ENCODE results near the gene TOP1. TPM values are rescaled to one million over a fixed set of nuclear protein-coding genes. Genes with fewer than 3 reads are reported as not detected.
A peak's percentile ranks its signal among the peaks of the same experiment; 100 is the strongest.

TOP1 gene
- total and polyA plus RNA-seq, 5 donors from 2014 or later = 9.2 to 50.0 (median 9.7) TPM

- DNase-seq (peak in 2 of 3 donors; percentile 5 to 50), ATAC-seq (ENCODE audit: low read depth in 2 of 2) (peak in 1 of 2 donors; percentile 40)
- peak overlapping the region; percentile 34 for H3K27ac ChIP-seq (ENCODE audit: insufficient read depth, low read length, poor library complexity, severe bottlenecking)
- H3K4me1 ChIP-seq (ENCODE audit: control insufficient read depth, insufficient read depth, low read length, poor library complexity, severe bottlenecking) = peaks cover 36% of the 10 kb centered on the region
- no peaks in the 10 kb centered on the region for H3K9me3 Mint-ChIP-seq
- peak overlapping the region; percentile 54 to 83 (median 59) for H3K27ac Mint-ChIP-seq
- H3K36me3 Mint-ChIP-seq = peaks cover 38% of the 10 kb centered on the region
- peak overlapping the region in 1 of 4 donors; percentile 41 for H3K4me3 Mint-ChIP-seq
- peak overlapping the region; percentile 38 for H3K4me3 ChIP-seq (ENCODE audit: low read depth, low read length)
- no peaks in the 10 kb centered on the region for H3K9me3 ChIP-seq (ENCODE audit: control insufficient read depth in 2 of 2, low read length in 2 of 2)
- H3K36me3 ChIP-seq (ENCODE audit: control insufficient read depth, insufficient read depth, low read length) = peaks cover 49% of the 10 kb centered on the region
- no peaks in the 10 kb centered on the region for H3K27me3 Mint-ChIP-seq
- peaks cover 54 to 61% (median 59%) of the 10 kb centered on the region in 4 donors for H3K4me1 Mint-ChIP-seq
- no peaks in the 10 kb centered on the region for H3K27me3 ChIP-seq (ENCODE audit: control insufficient read depth, insufficient read depth, low read length)
These were observed 49.7 kb downstream of the TOP1 start for GRCh38 chr20:41078329-41078728.

- peaks cover 50% of the 10 kb centered on the region for H3K36me3 ChIP-seq (ENCODE audit: control insufficient read depth, insufficient read depth, low read length)
- no peak overlapping the region for H3K4me3 ChIP-seq (ENCODE audit: low read depth, low read length)
- Mint-ChIP-seq H3K36me3 (peaks cover 46% of the 10 kb centered on the region), H3K4me3 (peak overlapping the region in 1 of 4 donors; percentile 2), H3K27ac (peak overlapping the region; percentile 21 to 83 (median 59)), H3K27me3 (no peaks in the 10 kb centered on the region), H3K9me3 (no peaks in the 10 kb centered on the region), H3K4me1 (peaks cover 47 to 55% (median 52%) of the 10 kb centered on the region in 4 donors)
- no peaks in the 10 kb centered on the region for H3K27me3 ChIP-seq (ENCODE audit: control insufficient read depth, insufficient read depth, low read length)
- no peaks in the 10 kb centered on the region for H3K9me3 ChIP-seq (ENCODE audit: control insufficient read depth in 2 of 2, low read length in 2 of 2)
- H3K27ac ChIP-seq (ENCODE audit: insufficient read depth, low read length, poor library complexity, severe bottlenecking) = peak overlapping the region; percentile 34
- peaks cover 36% of the 10 kb centered on the region for H3K4me1 ChIP-seq (ENCODE audit: control insufficient read depth, insufficient read depth, low read length, poor library complexity, severe bottlenecking)
- DNase-seq = no peak
- ATAC-seq (ENCODE audit: low read depth in 2 of 2) = no peak
These were observed 50.4 kb downstream of the TOP1 start for GRCh38 chr20:41079066-41079465.

GRCh38 chr20:41080866-41081265, 52.2 kb downstream of the TOP1 start:
- H3K27ac Mint-ChIP-seq = peak overlapping the region in 1 of 3 donors; percentile 31
- no peaks in the 10 kb centered on the region for H3K9me3 Mint-ChIP-seq
- Histone ChIP-seq H3K27me3 (ENCODE audit: control insufficient read depth, insufficient read depth, low read length) (no peaks in the 10 kb centered on the region), H3K36me3 (ENCODE audit: control insufficient read depth, insufficient read depth, low read length) (peaks cover 62% of the 10 kb centered on the region), H3K4me1 (ENCODE audit: control insufficient read depth, insufficient read depth, low read length, poor library complexity, severe bottlenecking) (peaks cover 26% of the 10 kb centered on the region), H3K4me3 (ENCODE audit: low read depth, low read length) (no peak overlapping the region), H3K27ac (ENCODE audit: insufficient read depth, low read length, poor library complexity, severe bottlenecking) (no peak overlapping the region), H3K9me3 (ENCODE audit: control insufficient read depth in 2 of 2, low read length in 2 of 2) (no peaks in the 10 kb centered on the region)
- peaks cover 38 to 58% (median 42%) of the 10 kb centered on the region in 4 donors for H3K4me1 Mint-ChIP-seq
- no peak for ATAC-seq (ENCODE audit: low read depth in 2 of 2)
- no peak overlapping the region for H3K4me3 Mint-ChIP-seq
- no peak for DNase-seq
- H3K27me3 Mint-ChIP-seq = no peaks in the 10 kb centered on the region
- peaks cover 60% of the 10 kb centered on the region for H3K36me3 Mint-ChIP-seq

- Mint-ChIP-seq H3K27ac (peak overlapping the region in 2 of 3 donors; percentile 0 to 31), H3K9me3 (no peaks in the 10 kb centered on the region), H3K27me3 (no peaks in the 10 kb centered on the region), H3K4me3 (no peak overlapping the region), H3K4me1 (peaks cover 34 to 53% (median 38%) of the 10 kb centered on the region in 4 donors), H3K36me3 (peaks cover 55% of the 10 kb centered on the region)
- Histone ChIP-seq H3K27ac (ENCODE audit: insufficient read depth, low read length, poor library complexity, severe bottlenecking) (no peak overlapping the region), H3K4me1 (ENCODE audit: control insufficient read depth, insufficient read depth, low read length, poor library complexity, severe bottlenecking) (peaks cover 21% of the 10 kb centered on the region), H3K27me3 (ENCODE audit: control insufficient read depth, insufficient read depth, low read length) (no peaks in the 10 kb centered on the region), H3K9me3 (ENCODE audit: control insufficient read depth in 2 of 2, low read length in 2 of 2) (no peaks in the 10 kb centered on the region), H3K4me3 (ENCODE audit: low read depth, low read length) (no peak overlapping the region), H3K36me3 (ENCODE audit: control insufficient read depth, insufficient read depth, low read length) (peaks cover 64% of the 10 kb centered on the region)
- DNase-seq = no peak
- no peak for ATAC-seq (ENCODE audit: low read depth in 2 of 2)
These were observed 52.7 kb downstream of the TOP1 start for GRCh38 chr20:41081276-41081814.

- Mint-ChIP-seq H3K27ac (peak overlapping the region in 1 of 3 donors; percentile 59), H3K9me3 (no peaks in the 10 kb centered on the region), H3K27me3 (no peaks in the 10 kb centered on the region), H3K4me1 (peaks cover 29 to 46% (median 33%) of the 10 kb centered on the region in 4 donors), H3K36me3 (peaks cover 46% of the 10 kb centered on the region), H3K4me3 (no peak overlapping the region)
- Histone ChIP-seq H3K27ac (ENCODE audit: insufficient read depth, low read length, poor library complexity, severe bottlenecking) (no peak overlapping the region), H3K4me1 (ENCODE audit: control insufficient read depth, insufficient read depth, low read length, poor library complexity, severe bottlenecking) (peaks cover 12% of the 10 kb centered on the region), H3K9me3 (ENCODE audit: control insufficient read depth in 2 of 2, low read length in 2 of 2) (no peaks in the 10 kb centered on the region), H3K27me3 (ENCODE audit: control insufficient read depth, insufficient read depth, low read length) (no peaks in the 10 kb centered on the region), H3K36me3 (ENCODE audit: control insufficient read depth, insufficient read depth, low read length) (peaks cover 70% of the 10 kb centered on the region), H3K4me3 (ENCODE audit: low read depth, low read length) (no peak overlapping the region)
- ATAC-seq (ENCODE audit: low read depth in 2 of 2) (no peak), DNase-seq (no peak)
These were observed 53.7 kb downstream of the TOP1 start for GRCh38 chr20:41082306-41082705.

- H3K27ac Mint-ChIP-seq = peak overlapping the region in 2 of 3 donors; percentile 9 to 39
- no peaks in the 10 kb centered on the region for H3K27me3 ChIP-seq (ENCODE audit: control insufficient read depth, insufficient read depth, low read length)
- H3K4me3 ChIP-seq (ENCODE audit: low read depth, low read length) = no peak overlapping the region
- H3K9me3 Mint-ChIP-seq = no peaks in the 10 kb centered on the region
- no peaks in the 10 kb centered on the region for H3K9me3 ChIP-seq (ENCODE audit: control insufficient read depth in 2 of 2, low read length in 2 of 2)
- no peak overlapping the region for H3K27ac ChIP-seq (ENCODE audit: insufficient read depth, low read length, poor library complexity, severe bottlenecking)
- peaks cover 50% of the 10 kb centered on the region for H3K36me3 Mint-ChIP-seq
- H3K27me3 Mint-ChIP-seq = no peaks in the 10 kb centered on the region
- H3K4me1 ChIP-seq (ENCODE audit: control insufficient read depth, insufficient read depth, low read length, poor library complexity, severe bottlenecking) = no peaks in the 10 kb centered on the region
- H3K36me3 ChIP-seq (ENCODE audit: control insufficient read depth, insufficient read depth, low read length) = peaks cover 62% of the 10 kb centered on the region
- H3K4me3 Mint-ChIP-seq = no peak overlapping the region
- no peak for DNase-seq
- no peak for ATAC-seq (ENCODE audit: low read depth in 2 of 2)
- peaks cover 5 to 37% (median 16%) of the 10 kb centered on the region in 4 donors for H3K4me1 Mint-ChIP-seq
These were observed 57.0 kb downstream of the TOP1 start for GRCh38 chr20:41085606-41086005.

GRCh38 chr20:41086402-41087324, 58.0 kb downstream of the TOP1 start:
- Histone ChIP-seq H3K4me3 (ENCODE audit: low read depth, low read length) (no peak overlapping the region), H3K27me3 (ENCODE audit: control insufficient read depth, insufficient read depth, low read length) (no peaks in the 10 kb centered on the region), H3K36me3 (ENCODE audit: control insufficient read depth, insufficient read depth, low read length) (peaks cover 54% of the 10 kb centered on the region), H3K27ac (ENCODE audit: insufficient read depth, low read length, poor library complexity, severe bottlenecking) (no peak overlapping the region), H3K4me1 (ENCODE audit: control insufficient read depth, insufficient read depth, low read length, poor library complexity, severe bottlenecking) (no peaks in the 10 kb centered on the region), H3K9me3 (ENCODE audit: control insufficient read depth in 2 of 2, low read length in 2 of 2) (no peaks in the 10 kb centered on the region)
- Mint-ChIP-seq H3K36me3 (peaks cover 47% of the 10 kb centered on the region), H3K27ac (peak overlapping the region in 2 of 3 donors; percentile 48 to 77), H3K27me3 (no peaks in the 10 kb centered on the region), H3K4me3 (peak overlapping the region in 1 of 4 donors; percentile 29), H3K4me1 (peaks cover 5 to 29% (median 13%) of the 10 kb centered on the region in 4 donors), H3K9me3 (no peaks in the 10 kb centered on the region)
- ATAC-seq (ENCODE audit: low read depth in 2 of 2) = no peak
- no peak for DNase-seq

Measured in CD4-positive, CD25-positive, alpha-beta regulatory T cell (primary cell).